Vagina (tissue), 2 donors: ENCODE measurements around the gene DNAJC30. TPM values are rescaled to one million over a fixed set of nuclear protein-coding genes. Genes with fewer than 3 reads are reported as not detected.
"Not testable (repeated sequence)": the region's sequence is repeated elsewhere in the genome, so short reads cannot be mapped to it uniquely, and the experiment has no call there.

Source experiments
- DNase-seq, 2 donors: peaks; one replicate each; pipeline ENCODE4 v3.0.0-alpha.2; 2017; ENCODE audit errors: extremely low spot score in 2 of 2
- H3K27ac ChIP-seq: fragments of 200-600 bp; sonication (generic); one replicate; pipeline ENCODE4 v1.5.1; 2019
- H3K27me3 ChIP-seq: fragments of 200-600 bp; sonication (generic); one replicate; pipeline ENCODE4 v1.5.1; 2019
- H3K36me3 ChIP-seq, 2 donors: fragments of 200-600 bp; sonication (generic); one replicate each; pipeline ENCODE4 v1.5.1; 2017 to 2019
- H3K4me1 ChIP-seq: fragments of 200-600 bp; sonication (generic); one replicate; pipeline ENCODE4 v1.5.1; 2019
- H3K4me3 ChIP-seq, 2 donors: fragments of 200-600 bp; sonication (generic); 1 replicate in 1 of 2; 2 replicates in 1 of 2; pipeline ENCODE4 v1.5.1; 2016 to 2019
- H3K9me3 ChIP-seq: fragments of 200-600 bp; sonication (generic); one replicate; pipeline ENCODE4 v1.5.1; 2019
- CTCF ChIP-seq, 3 experiments: fragments of 450-650 bp in 2 of 3; fragments of 200-600 bp in 1 of 3; sonication (generic) in 1 of 3; IDR thresholded peaks; one replicate each; pipeline ENCODE4 v1.5.1; 2017 to 2019; ENCODE audit warnings: antibody characterized with exemption in 3 of 3, mild to moderate bottlenecking in 2 of 3, moderate library complexity in 2 of 3
- POLR2A ChIP-seq, 2 donors: fragments of 450-650 bp; IDR thresholded peaks; one replicate each; pipeline ENCODE4 v1.6.1; 2017; ENCODE audit warnings: antibody characterized with exemption in 2 of 2, mild to moderate bottlenecking in 2 of 2, moderate library complexity in 2 of 2
- POLR2AphosphoS5 ChIP-seq, 2 donors: sonication (generic); formaldehyde crosslinking; IDR thresholded peaks; one replicate each; pipeline ENCODE4 v1.9.0; 2017; ENCODE audit warnings: antibody characterized with exemption in 2 of 2, mild to moderate bottlenecking in 2 of 2, low read depth in 1 of 2; ENCODE audit not compliant: insufficient read depth in 1 of 2
- intact Hi-C: fragments of 100-400 bp; cut with DNase I; formaldehyde crosslinking; loops from one replicate; pipeline ENCODE4 v1.15.1; 2023
- total RNA-seq: library from RNA; depleted of rRNA; stranded (reverse); fragments of >200 nt; gene quantifications from one replicate; pipeline ENCODE4 v1.2.3, GENCODE V29; 2016

Gene DNAJC30
- total RNA-seq, 1 donor from 2014 or later, result 7.1 TPM

- Histone ChIP-seq H3K27me3 (no peaks in the 10 kb centered on the region), H3K27ac (no peak overlapping the region), H3K36me3 (no peaks in the 10 kb centered on the region), H3K4me1 (peaks cover 55% of the 10 kb centered on the region), H3K9me3 (no peaks in the 10 kb centered on the region), H3K4me3 (no peak overlapping the region)
- no peak for TF ChIP-seq POLR2AphosphoS5 (IDR thresholded peaks at IDR 0.05; ENCODE audit: insufficient read depth in 1 of 2, low read depth in 1 of 2)
- no peak for TF ChIP-seq CTCF (IDR thresholded peaks at IDR 0.05)
- TF ChIP-seq POLR2A (IDR thresholded peaks at IDR 0.05), result no peak
- DNase-seq, result no peak
- intact Hi-C loops, result no loop called here
These were observed 2.2 kb downstream of the DNAJC30 start for GRCh38 chr7:73681031-73681430.

GRCh38 chr7:73680501-73680900 is 2.8 kb downstream of the DNAJC30 start:
- intact Hi-C loops, result no loop called here
- Histone ChIP-seq H3K4me1 (peaks cover 53% of the 10 kb centered on the region), H3K27ac (no peak overlapping the region), H3K4me3 (no peak overlapping the region), H3K9me3 (no peaks in the 10 kb centered on the region), H3K27me3 (no peaks in the 10 kb centered on the region), H3K36me3 (no peaks in the 10 kb centered on the region)
- no peak for DNase-seq
- no peak for TF ChIP-seq POLR2A (IDR thresholded peaks at IDR 0.05)
- TF ChIP-seq CTCF (IDR thresholded peaks at IDR 0.05), result no peak
- no peak for TF ChIP-seq POLR2AphosphoS5 (IDR thresholded peaks at IDR 0.05; ENCODE audit: insufficient read depth in 1 of 2, low read depth in 1 of 2)

GRCh38 chr7:73679709-73680108 is 3.5 kb downstream of the DNAJC30 start:
- no peak overlapping the region for H3K27ac ChIP-seq
- TF ChIP-seq POLR2AphosphoS5 (IDR thresholded peaks at IDR 0.05; ENCODE audit: insufficient read depth in 1 of 2, low read depth in 1 of 2) (no peak), CTCF (IDR thresholded peaks at IDR 0.05) (no peak), POLR2A (IDR thresholded peaks at IDR 0.05) (no peak)
- H3K9me3 ChIP-seq, result no peaks in the 10 kb centered on the region
- H3K27me3 ChIP-seq, result no peaks in the 10 kb centered on the region
- no peak for DNase-seq
- H3K4me1 ChIP-seq, result peaks cover 45% of the 10 kb centered on the region
- intact Hi-C loops, result no loop called here
- H3K4me3 ChIP-seq, result no peak overlapping the region
- H3K36me3 ChIP-seq, result no peaks in the 10 kb centered on the region

- H3K27ac ChIP-seq, result no peak overlapping the region
- intact Hi-C loops, result no loop called here
These were observed 4.4 kb downstream of the DNAJC30 start for GRCh38 chr7:73678862-73679261.

GRCh38 chr7:73676062-73676461 is 7.2 kb downstream of the DNAJC30 start:
- DNase-seq, H3K36me3 ChIP-seq, H3K9me3 ChIP-seq, H3K27me3 ChIP-seq, H3K27ac ChIP-seq, H3K4me3 ChIP-seq, intact Hi-C loops: not testable (repeated sequence)
- H3K4me1 ChIP-seq, result peaks cover 18% of the 10 kb centered on the region

More at GRCh38 chr7:73678862-73679261, 4.4 kb downstream of the DNAJC30 start:
- TF ChIP-seq POLR2AphosphoS5 (IDR thresholded peaks at IDR 0.05; ENCODE audit: insufficient read depth in 1 of 2, low read depth in 1 of 2) (no peak), POLR2A (IDR thresholded peaks at IDR 0.05) (no peak), CTCF (IDR thresholded peaks at IDR 0.05) (no peak)
- H3K4me1 ChIP-seq, result peaks cover 37% of the 10 kb centered on the region
- no peak for DNase-seq
- H3K36me3 ChIP-seq, result no peaks in the 10 kb centered on the region
- no peaks in the 10 kb centered on the region for H3K9me3 ChIP-seq
- no peaks in the 10 kb centered on the region for H3K27me3 ChIP-seq
- H3K4me3 ChIP-seq, result no peak overlapping the region
